PC-9 (cell line): ENCODE data around the gene GMNN.
"Not testable (repeated sequence)": the region's sequence is repeated elsewhere in the genome, so short reads cannot be mapped to it uniquely, and the experiment has no call there.

ENCODE experiments used
- CTCF ChIP-seq: fragments of 200-600 bp; sonication (generic); conservative IDR thresholded peaks from 2 replicates; pipeline ENCODE4 v1.6.1; 2017; ENCODE audit warnings: mixed run types, antibody characterized with exemption, mild to moderate bottlenecking, moderate library complexity
- EZH2 ChIP-seq: fragments of 200-600 bp; sonication (generic); IDR thresholded peaks from 2 replicates; pipeline ENCODE4 v1.8.0; 2017; ENCODE audit warnings: antibody characterized with exemption, low read depth

GRCh38 chr6:24764833-24765828 lies 9.6 kb upstream of the GMNN start:
- not testable (repeated sequence) for TF ChIP-seq CTCF, EZH2
